Karpas-422 (cell line): ENCODE results near the gene SPAG9. TPM values are rescaled to one million over a fixed set of nuclear protein-coding genes. Genes with fewer than 3 reads are reported as not detected.
A peak's percentile ranks its signal among the peaks of the same experiment; 100 is the strongest.
"Not testable (repeated sequence)": the region's sequence is repeated elsewhere in the genome, so short reads cannot be mapped to it uniquely, and the experiment has no call there.

Experiments
- DNase-seq: peaks from one replicate; pipeline ENCODE4 v3.0.0-alpha.2; 2015
- H2AFZ ChIP-seq: fragments of 200-600 bp; sonication (generic); 2 replicates; pipeline ENCODE4 v1.6.1; 2014; ENCODE audit warnings: antibody characterized with exemption, low read length, mixed read lengths
- H3K27ac ChIP-seq: fragments of 200-600 bp; sonication (generic); 2 replicates; pipeline ENCODE4 v1.5.1; 2014; ENCODE audit warnings: mild to moderate bottlenecking, low read length, moderate library complexity
- H3K27me3 ChIP-seq: fragments of 200-600 bp; sonication (generic); 2 replicates; pipeline ENCODE4 v1.6.1; 2014; ENCODE audit warnings: low read length, mixed read lengths
- H3K36me3 ChIP-seq: fragments of 200-600 bp; sonication (generic); 2 replicates; pipeline ENCODE4 v1.6.1; 2014; ENCODE audit warnings: low read length, mixed read lengths; ENCODE audit not compliant: insufficient read depth
- H3K4me1 ChIP-seq: fragments of 200-600 bp; sonication (generic); 2 replicates; pipeline ENCODE4 v1.6.1; 2014; ENCODE audit warnings: mild to moderate bottlenecking, low read length, mixed read lengths
- H3K4me2 ChIP-seq: fragments of 200-600 bp; sonication (generic); 2 replicates; pipeline ENCODE4 v1.6.1; 2014; ENCODE audit warnings: low read length, low read depth, mild to moderate bottlenecking; ENCODE audit not compliant: poor library complexity, severe bottlenecking
- H3K4me3 ChIP-seq: fragments of 200-600 bp; sonication (generic); 2 replicates; pipeline ENCODE4 v1.5.1; 2014; ENCODE audit warnings: mild to moderate bottlenecking, antibody characterized with exemption, low read length, mixed read lengths
- H3K79me2 ChIP-seq: fragments of 200-600 bp; sonication (generic); 2 replicates; pipeline ENCODE4 v1.6.1; 2014; ENCODE audit warnings: mild to moderate bottlenecking, low read length, mixed read lengths
- H3K9ac ChIP-seq: fragments of 200-600 bp; sonication (generic); 2 replicates; pipeline ENCODE4 v1.6.0; 2014; ENCODE audit warnings: low read length
- H3K9me2 ChIP-seq: fragments of 200-600 bp; sonication (generic), shearing (Covaris generic); replicated peaks from 2 replicates; pipeline ENCODE4 v1.6.0; 2014; ENCODE audit warnings: mild to moderate bottlenecking, low read length, moderate library complexity; ENCODE audit not compliant: insufficient read depth
- H3K9me3 ChIP-seq: fragments of 300-700, 200-600 bp; sonication (generic); 2 replicates; pipeline ENCODE4 v1.6.1; 2014; ENCODE audit warnings: low read length, mixed read lengths
- H4K20me1 ChIP-seq: fragments of 200-600 bp; sonication (generic); 2 replicates; pipeline ENCODE4 v1.6.1; 2014; ENCODE audit warnings: mild to moderate bottlenecking, antibody characterized with exemption, low read length, low read depth; ENCODE audit not compliant: insufficient read depth
- total RNA-seq: library from RNA; depleted of rRNA; stranded (reverse); fragments of >200 nt; shearing (Covaris generic); gene quantifications from 2 replicates; pipeline ENCODE4 v1.2.3, GENCODE V29; 2014; ENCODE audit warnings: low replicate concordance

The SPAG9 gene
- total RNA-seq, 1 experiment from 2014 or later = 62.4 TPM

DNA sequence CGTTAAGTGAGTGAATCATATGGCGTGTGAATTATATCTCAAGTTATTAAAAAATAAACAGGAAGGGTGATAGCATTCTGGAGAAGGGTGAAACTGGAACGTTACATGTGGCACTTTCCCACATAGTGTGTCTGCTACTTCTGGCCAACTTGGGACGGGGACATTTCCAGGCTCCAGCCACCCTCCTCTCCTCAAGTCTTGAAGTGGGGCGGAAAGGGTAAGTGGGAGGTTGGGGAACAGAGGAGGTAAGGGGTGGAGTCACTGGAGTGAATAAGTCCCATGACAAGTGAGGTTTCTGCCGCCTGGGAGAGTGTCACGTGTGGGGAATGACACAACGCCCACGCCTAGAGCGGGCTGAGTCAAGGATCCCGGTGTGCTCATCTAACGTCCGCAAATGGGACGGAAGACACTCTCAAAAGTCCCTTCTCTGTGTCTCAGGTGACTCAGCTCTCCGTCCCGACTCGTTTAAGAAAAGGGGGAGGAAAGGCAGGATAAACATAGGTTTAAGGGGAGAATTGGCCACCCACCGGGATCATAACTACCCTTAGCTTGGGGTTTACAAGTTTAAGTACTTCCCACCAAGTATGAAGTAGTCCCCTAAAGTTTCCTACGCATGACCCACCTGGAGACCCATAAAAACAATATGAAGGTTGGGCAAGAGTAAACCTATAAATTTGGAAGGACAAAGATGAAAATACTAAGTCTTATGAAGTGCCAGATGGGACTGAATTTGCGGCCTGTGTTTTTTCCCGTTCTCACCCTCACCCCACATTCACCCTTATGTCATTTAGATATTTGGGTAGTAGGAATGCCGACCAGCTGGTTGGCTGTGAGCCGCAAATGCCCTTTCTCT, 1.2 kb upstream of the SPAG9 start:
- H3K4me3 ChIP-seq = peak overlapping the region; percentile 85
- H3K4me2 ChIP-seq = peak overlapping the region; percentile 98
- peak overlapping the region; percentile 73; the same call in 1 of the 2 replicates for H3K27ac ChIP-seq
- peaks cover 11% of the 10 kb centered on the region; the same call in 1 of the 2 replicates for H4K20me1 ChIP-seq
- peak; percentile 79 for DNase-seq
- peaks cover 35% of the 10 kb centered on the region for H3K4me1 ChIP-seq
- no peaks in the 10 kb centered on the region for H3K9me3 ChIP-seq
- no peaks in the 10 kb centered on the region for H3K9me2 ChIP-seq
- H3K36me3 ChIP-seq = no peaks in the 10 kb centered on the region
- H3K9ac ChIP-seq = peak overlapping the region; percentile 89
- H2AFZ ChIP-seq = peak overlapping the region; percentile 54; the same call in 1 of the 2 replicates
- H3K27me3 ChIP-seq = no peaks in the 10 kb centered on the region
- H3K79me2 ChIP-seq = peaks cover 37% of the 10 kb centered on the region

DNA sequence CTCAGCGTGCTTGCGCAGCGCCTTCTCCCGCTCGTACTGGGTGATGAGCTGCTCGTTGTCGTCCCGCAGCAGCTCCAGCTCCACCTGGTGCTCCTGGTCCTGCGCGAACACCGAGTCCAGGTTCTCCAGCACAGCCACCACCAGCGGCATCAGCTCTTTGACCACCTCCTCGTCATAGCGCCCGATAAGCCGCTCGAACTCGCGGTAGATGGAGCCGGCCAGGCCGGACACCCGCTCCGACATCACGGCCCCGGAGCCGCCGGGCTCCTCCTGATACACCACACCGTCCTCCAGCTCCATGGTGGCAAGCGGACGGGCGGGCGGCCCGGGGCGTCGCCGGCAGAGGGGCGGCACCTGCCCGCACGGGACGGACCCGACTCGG, 320 bp downstream of the SPAG9 start:
- H3K4me2 ChIP-seq = peak overlapping the region; percentile 94

GRCh38 chr17:51119415-51120356, 982 bp downstream of the SPAG9 start:
- Histone ChIP-seq H3K9me2 (no peaks in the 10 kb centered on the region), H3K27me3 (no peaks in the 10 kb centered on the region), H3K36me3 (no peaks in the 10 kb centered on the region), H3K9ac (peak overlapping the region; percentile 95), H3K4me2 (peak overlapping the region; percentile 94), H3K9me3 (no peaks in the 10 kb centered on the region), H4K20me1 (peaks cover 11% of the 10 kb centered on the region; the same call in 1 of the 2 replicates), H2AFZ (peak overlapping the region; percentile 63; the same call in 1 of the 2 replicates), H3K4me1 (peaks cover 38% of the 10 kb centered on the region), H3K4me3 (peak overlapping the region; percentile 99), H3K27ac (peak overlapping the region; percentile 67), H3K79me2 (peaks cover 59% of the 10 kb centered on the region)
- peak; percentile 85 for DNase-seq

More for the DNA sequence above, 320 bp downstream of the SPAG9 start:
- Histone ChIP-seq H3K9ac (peak overlapping the region; percentile 95), H3K9me3 (no peaks in the 10 kb centered on the region), H2AFZ (peak overlapping the region; percentile 63; the same call in 1 of the 2 replicates), H4K20me1 (peaks cover 11% of the 10 kb centered on the region; the same call in 1 of the 2 replicates), H3K4me3 (peak overlapping the region; percentile 99), H3K4me1 (peaks cover 38% of the 10 kb centered on the region), H3K79me2 (peaks cover 52% of the 10 kb centered on the region), H3K36me3 (no peaks in the 10 kb centered on the region), H3K27ac (peak overlapping the region; percentile 67), H3K9me2 (no peaks in the 10 kb centered on the region), H3K27me3 (no peaks in the 10 kb centered on the region)
- DNase-seq = peak; percentile 73

- Histone ChIP-seq H3K4me1 (peaks cover 38% of the 10 kb centered on the region), H3K27me3 (no peaks in the 10 kb centered on the region), H3K9me3 (no peaks in the 10 kb centered on the region), H3K4me2 (peak overlapping the region; percentile 94), H3K9me2 (no peaks in the 10 kb centered on the region), H3K79me2 (peaks cover 70% of the 10 kb centered on the region), H3K36me3 (no peaks in the 10 kb centered on the region), H4K20me1 (peaks cover 11% of the 10 kb centered on the region; the same call in 1 of the 2 replicates), H3K27ac (0 out of 2 replicates have a peak overlapping the region, but pooled peaks have one; percentile 67), H2AFZ (no peak overlapping the region), H3K4me3 (peak overlapping the region; percentile 99), H3K9ac (peak overlapping the region; percentile 95)
- no peak for DNase-seq
Observed at GRCh38 chr17:51118330-51119195, 2.1 kb downstream of the SPAG9 start.

GRCh38 chr17:51115179-51115578, 5.5 kb downstream of the SPAG9 start:
- no peak for DNase-seq
- no peaks in the 10 kb centered on the region for H3K27me3 ChIP-seq
- no peaks in the 10 kb centered on the region for H3K9me3 ChIP-seq
- H3K9me2 ChIP-seq = no peaks in the 10 kb centered on the region
- no peak overlapping the region for H3K4me2 ChIP-seq
- peaks cover 11% of the 10 kb centered on the region; the same call in 1 of the 2 replicates for H4K20me1 ChIP-seq
- no peak overlapping the region for H3K4me3 ChIP-seq
- H3K9ac ChIP-seq = no peak overlapping the region
- peaks cover 27% of the 10 kb centered on the region for H3K4me1 ChIP-seq
- no peaks in the 10 kb centered on the region for H3K36me3 ChIP-seq
- peaks cover 100% of the 10 kb centered on the region for H3K79me2 ChIP-seq
- H3K27ac ChIP-seq = no peak overlapping the region
- H2AFZ ChIP-seq = no peak overlapping the region

DNA sequence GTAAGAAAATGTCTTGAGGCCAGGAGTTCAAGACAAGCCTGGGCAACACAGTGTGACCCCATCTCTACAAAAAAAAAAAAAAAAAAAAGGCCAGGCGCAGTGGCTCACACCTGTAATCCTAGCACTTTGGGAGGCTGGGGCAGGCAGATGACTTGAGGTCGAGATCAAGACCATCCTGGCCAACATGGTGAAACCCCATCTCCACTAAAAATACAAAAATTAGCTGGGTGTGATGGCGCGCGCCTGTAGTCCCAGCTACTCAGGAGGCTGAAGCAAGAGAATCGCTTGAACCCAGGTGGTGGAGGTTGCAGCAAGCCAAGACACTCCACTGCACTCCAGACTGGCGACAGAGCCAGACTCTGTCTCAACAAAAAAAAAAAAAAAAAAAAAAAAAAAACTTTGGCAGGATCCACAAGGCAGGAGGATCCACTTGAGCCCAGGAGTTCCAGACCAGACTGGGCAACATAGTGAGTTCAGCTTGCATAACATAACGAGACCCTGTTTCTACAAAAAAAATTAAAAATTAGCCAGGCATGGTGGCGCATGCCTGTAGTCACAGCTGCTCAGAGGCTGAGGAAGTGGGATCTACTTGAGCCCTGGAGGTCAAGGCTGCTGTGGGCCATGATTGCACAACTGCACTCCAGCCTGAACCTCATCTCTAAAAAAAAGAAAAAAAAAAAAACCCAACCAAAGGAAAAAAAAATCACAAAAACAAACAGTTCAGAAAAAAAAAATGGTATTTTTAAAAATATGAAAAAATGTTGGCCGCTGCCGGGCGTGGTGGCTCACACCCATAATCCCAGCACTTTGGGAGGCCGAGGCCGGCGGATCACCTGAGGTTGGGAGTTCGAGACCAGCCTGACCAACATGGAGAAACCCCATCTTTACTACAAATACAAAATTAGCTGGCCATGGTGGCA, 8.1 kb downstream of the SPAG9 start:
- H3K36me3 ChIP-seq, H3K4me3 ChIP-seq, H2AFZ ChIP-seq, DNase-seq, H3K4me2 ChIP-seq, H3K4me1 ChIP-seq, H3K9me2 ChIP-seq, H4K20me1 ChIP-seq, H3K9me3 ChIP-seq, H3K27me3 ChIP-seq, H3K27ac ChIP-seq, H3K9ac ChIP-seq: not testable (repeated sequence)
- H3K79me2 ChIP-seq = peaks cover 99% of the 10 kb centered on the region

- Histone ChIP-seq H2AFZ (no peak overlapping the region), H3K79me2 (peaks cover 93% of the 10 kb centered on the region), H3K36me3 (peaks cover 4% of the 10 kb centered on the region; the same call in 1 of the 2 replicates), H3K27ac (no peak overlapping the region), H4K20me1 (no peaks in the 10 kb centered on the region), H3K27me3 (no peaks in the 10 kb centered on the region), H3K9ac (no peak overlapping the region), H3K9me2 (no peaks in the 10 kb centered on the region), H3K4me3 (no peak overlapping the region), H3K4me2 (no peak overlapping the region), H3K9me3 (no peaks in the 10 kb centered on the region), H3K4me1 (no peaks in the 10 kb centered on the region)
- no peak for DNase-seq
Observed at GRCh38 chr17:51107778-51108177, 12.9 kb downstream of the SPAG9 start.
